Spleen (tissue), 7 donors: Measurements from ENCODE around the gene SNX5.

Source experiments
- POLR2A ChIP-seq, 3 donors: fragments of 450-650 bp; IDR thresholded peaks; one replicate each; pipeline ENCODE4 v1.5.1; 2017; ENCODE audit warnings: antibody characterized with exemption in 3 of 3, mild to moderate bottlenecking in 1 of 3
- POLR2AphosphoS5 ChIP-seq, 3 donors: sonication (generic); formaldehyde crosslinking; IDR thresholded peaks; one replicate each; pipeline ENCODE4 v1.5.1; 2017; ENCODE audit warnings: antibody characterized with exemption in 3 of 3
- TF ChIP-seq, protein P1 (sequence below), 11 experiments: fragments of 200-600 bp in 7 of 11; fragments of 450-650 bp in 4 of 11; sonication (generic) in 4 of 11; IDR thresholded peaks in 8 of 11; conservative IDR thresholded peaks in 3 of 11; 1 replicate in 7 of 11; 2 replicates in 4 of 11; pipeline versions ENCODE4 v1.4.0 to v1.8.0; 2016 to 2021; ENCODE audit warnings: antibody characterized with exemption in 11 of 11, inconsistent platforms in 4 of 11, mild to moderate bottlenecking in 1 of 11
- donor health status: DM: no; HTN: no; CAD: no; lungs with moderate emphysema.
- donor health status: DM: no; HTN: no; CAD: no.
- donor health status: DM: no; HTN: no; CAD: no.

DNA sequence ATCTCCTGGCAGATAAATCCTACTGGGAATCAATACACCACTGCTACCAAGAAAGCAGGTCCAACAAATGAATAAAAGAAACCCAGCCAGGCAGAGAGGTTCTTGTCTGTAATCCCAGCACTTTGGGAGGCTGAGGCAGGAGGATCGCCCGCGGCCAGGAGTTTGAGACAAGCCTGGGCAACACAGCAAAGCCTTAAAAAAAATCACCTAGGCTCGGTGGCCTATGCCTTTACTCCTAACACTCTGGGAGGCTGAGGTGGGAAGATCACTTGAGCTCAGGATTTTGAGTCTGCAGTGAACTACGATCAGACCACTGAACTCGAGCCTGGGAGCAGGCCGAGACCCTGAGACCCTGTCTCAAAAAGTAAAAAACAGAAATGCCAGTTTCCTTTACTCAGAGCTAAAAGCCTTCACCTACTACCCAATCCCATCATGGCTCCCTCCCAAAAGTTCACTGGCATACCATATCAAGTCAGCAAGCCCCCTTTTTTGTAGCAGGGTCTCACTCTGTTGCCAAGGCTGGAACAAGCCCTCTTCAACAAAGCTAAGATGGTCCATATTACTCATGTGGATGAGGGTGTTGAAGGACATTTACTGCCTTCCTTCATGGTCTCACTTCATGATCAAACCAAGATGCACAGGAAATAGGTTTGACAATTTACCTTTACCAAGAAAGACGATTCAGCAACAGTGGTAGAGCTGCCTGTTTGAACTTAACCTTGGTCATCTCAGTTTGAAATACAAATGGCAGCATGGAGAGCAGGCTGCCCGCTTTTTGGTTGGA is 5.3 kb downstream of the SNX5 start:
- TF ChIP-seq, protein P1, sequence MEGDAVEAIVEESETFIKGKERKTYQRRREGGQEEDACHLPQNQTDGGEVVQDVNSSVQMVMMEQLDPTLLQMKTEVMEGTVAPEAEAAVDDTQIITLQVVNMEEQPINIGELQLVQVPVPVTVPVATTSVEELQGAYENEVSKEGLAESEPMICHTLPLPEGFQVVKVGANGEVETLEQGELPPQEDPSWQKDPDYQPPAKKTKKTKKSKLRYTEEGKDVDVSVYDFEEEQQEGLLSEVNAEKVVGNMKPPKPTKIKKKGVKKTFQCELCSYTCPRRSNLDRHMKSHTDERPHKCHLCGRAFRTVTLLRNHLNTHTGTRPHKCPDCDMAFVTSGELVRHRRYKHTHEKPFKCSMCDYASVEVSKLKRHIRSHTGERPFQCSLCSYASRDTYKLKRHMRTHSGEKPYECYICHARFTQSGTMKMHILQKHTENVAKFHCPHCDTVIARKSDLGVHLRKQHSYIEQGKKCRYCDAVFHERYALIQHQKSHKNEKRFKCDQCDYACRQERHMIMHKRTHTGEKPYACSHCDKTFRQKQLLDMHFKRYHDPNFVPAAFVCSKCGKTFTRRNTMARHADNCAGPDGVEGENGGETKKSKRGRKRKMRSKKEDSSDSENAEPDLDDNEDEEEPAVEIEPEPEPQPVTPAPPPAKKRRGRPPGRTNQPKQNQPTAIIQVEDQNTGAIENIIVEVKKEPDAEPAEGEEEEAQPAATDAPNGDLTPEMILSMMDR (IDR thresholded peaks at IDR 0.05 in 8 of 11, conservative IDR thresholded peaks at IDR 0.05 in 3 of 11), result no peak
- no peak for TF ChIP-seq POLR2AphosphoS5 (IDR thresholded peaks at IDR 0.05)
- no peak for TF ChIP-seq POLR2A (IDR thresholded peaks at IDR 0.05)
